ENCODE data around the gene MALAT1.
"Not testable (repeated sequence)": the region's sequence is repeated elsewhere in the genome, so short reads cannot be mapped to it uniquely, and the experiment has no call there.

DNA sequence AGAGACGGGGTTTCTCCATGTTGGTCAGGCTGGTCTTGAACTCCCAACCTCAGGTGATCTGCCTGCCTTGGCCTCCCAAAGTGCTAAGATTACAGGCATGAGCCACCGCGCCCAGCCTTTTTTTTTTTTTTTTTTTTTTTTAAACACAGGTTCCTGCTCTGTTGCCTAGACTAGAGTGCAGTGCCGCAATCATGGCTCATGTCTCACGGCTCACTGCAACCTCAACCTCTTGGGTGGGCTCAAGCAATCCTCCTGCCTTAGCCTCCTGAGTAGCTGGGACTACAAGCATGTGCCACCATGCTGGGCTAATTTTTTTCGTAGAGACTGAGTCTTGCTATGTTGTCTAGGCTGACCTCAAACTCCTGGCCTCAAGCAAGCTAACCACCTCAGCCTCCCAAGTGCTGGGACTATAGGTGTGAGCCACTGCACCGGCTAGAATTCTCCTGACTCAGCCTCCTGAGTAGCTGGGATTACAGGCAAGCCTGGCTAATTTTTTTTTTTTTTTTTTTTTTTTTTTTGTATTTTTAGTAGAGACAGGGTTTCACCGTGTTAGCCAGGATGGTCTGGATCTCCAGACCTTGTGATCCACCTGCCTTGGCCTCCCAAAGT, 20.2 kb downstream of the MALAT1 start:
- TF ChIP-seq POLR2A, CTCF (IDR thresholded peaks at IDR 0.05): not testable (repeated sequence)
